Brain microvascular endothelial cell (primary cell): ENCODE data around the gene SLC26A1.
A peak's percentile ranks its signal among the peaks of the same experiment; 100 is the strongest.
"Not testable (repeated sequence)": the region's sequence is repeated elsewhere in the genome, so short reads cannot be mapped to it uniquely, and the experiment has no call there.

Experiments
- DNase-seq: peaks from one replicate; pipeline ENCODE4 v3.0.0-alpha.2; 2020
- H3K27ac ChIP-seq: fragments of 250-450 bp; sonication (Bioruptor Pico); 2 replicates; pipeline ENCODE4 v1.5.1; 2020; ENCODE audit warnings: mild to moderate bottlenecking, moderate library complexity
- H3K27me3 ChIP-seq: fragments of 250-450 bp; sonication (Bioruptor Pico); replicated peaks from 2 replicates; pipeline ENCODE4 v1.5.1; 2020; ENCODE audit warnings: mild to moderate bottlenecking
- H3K36me3 ChIP-seq: fragments of 250-450 bp; sonication (Bioruptor Pico); replicated peaks from 2 replicates; pipeline ENCODE4 v1.5.1; 2020; ENCODE audit warnings: mild to moderate bottlenecking
- H3K4me3 ChIP-seq: 2 replicates; pipeline ENCODE4 v1.5.1; 2011; ENCODE audit warnings: low read depth, mild to moderate bottlenecking, control low read depth, low read length, moderate library complexity
- in situ Hi-C: cut with HindIII; loops from 2 replicates; pipeline ENCODE4 v1.10.0; 2017; ENCODE audit warnings: low sequenced_read_pairs, low pct_ligation_motif_present
- TF ChIP-seq, protein P1 (sequence below): IDR thresholded peaks from 2 replicates; pipeline ENCODE4 v1.5.1; 2011; ENCODE audit warnings: low read depth, mild to moderate bottlenecking, moderate library complexity, low read length, control low read depth, inconsistent platforms; ENCODE audit errors: missing control alignments

SLC26A1 gene

DNA sequence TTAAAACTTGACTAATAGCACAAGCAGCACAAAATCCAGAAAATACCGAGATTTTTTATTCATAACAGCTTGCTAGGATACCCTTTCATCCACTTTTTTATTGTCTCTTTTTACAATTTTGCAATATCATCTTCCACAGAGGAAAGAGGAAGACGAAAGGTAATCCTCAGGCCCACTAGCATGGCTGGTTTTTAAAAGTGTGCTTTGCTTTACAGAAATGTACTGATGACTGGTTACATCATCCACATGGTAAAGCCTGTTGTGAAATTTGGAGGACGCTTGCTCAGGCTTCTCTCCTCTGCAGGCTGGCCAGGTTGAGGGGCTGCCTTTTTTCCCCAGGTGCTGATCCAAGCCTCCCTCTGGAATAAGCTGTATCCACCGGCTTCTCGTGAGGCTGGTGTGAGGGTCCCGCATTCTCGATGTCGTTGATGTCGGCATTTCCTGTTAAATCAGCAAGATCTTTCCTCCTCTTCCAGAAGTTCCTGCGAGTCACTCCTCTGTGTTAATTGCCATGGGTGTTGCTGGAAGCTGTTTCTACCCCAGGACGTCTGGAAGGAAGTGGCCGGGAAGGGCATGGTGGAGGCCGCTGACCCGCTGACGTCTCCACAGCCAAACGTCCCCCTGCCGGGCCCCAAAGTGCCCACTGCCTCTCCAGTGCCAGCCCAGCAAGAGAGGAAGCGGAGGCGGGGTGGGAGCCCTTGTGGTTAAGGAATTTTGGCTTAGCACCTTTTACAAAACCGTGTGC, 14.1 kb downstream of the SLC26A1 start:
- in situ Hi-C loops: no loop called here
- Histone ChIP-seq H3K36me3 (no peaks in the 10 kb centered on the region), H3K27ac (no peak overlapping the region), H3K27me3 (no peaks in the 10 kb centered on the region), H3K4me3 (no peak overlapping the region)
- TF ChIP-seq, protein P1, sequence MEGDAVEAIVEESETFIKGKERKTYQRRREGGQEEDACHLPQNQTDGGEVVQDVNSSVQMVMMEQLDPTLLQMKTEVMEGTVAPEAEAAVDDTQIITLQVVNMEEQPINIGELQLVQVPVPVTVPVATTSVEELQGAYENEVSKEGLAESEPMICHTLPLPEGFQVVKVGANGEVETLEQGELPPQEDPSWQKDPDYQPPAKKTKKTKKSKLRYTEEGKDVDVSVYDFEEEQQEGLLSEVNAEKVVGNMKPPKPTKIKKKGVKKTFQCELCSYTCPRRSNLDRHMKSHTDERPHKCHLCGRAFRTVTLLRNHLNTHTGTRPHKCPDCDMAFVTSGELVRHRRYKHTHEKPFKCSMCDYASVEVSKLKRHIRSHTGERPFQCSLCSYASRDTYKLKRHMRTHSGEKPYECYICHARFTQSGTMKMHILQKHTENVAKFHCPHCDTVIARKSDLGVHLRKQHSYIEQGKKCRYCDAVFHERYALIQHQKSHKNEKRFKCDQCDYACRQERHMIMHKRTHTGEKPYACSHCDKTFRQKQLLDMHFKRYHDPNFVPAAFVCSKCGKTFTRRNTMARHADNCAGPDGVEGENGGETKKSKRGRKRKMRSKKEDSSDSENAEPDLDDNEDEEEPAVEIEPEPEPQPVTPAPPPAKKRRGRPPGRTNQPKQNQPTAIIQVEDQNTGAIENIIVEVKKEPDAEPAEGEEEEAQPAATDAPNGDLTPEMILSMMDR: no peak
- DNase-seq: no peak

DNA sequence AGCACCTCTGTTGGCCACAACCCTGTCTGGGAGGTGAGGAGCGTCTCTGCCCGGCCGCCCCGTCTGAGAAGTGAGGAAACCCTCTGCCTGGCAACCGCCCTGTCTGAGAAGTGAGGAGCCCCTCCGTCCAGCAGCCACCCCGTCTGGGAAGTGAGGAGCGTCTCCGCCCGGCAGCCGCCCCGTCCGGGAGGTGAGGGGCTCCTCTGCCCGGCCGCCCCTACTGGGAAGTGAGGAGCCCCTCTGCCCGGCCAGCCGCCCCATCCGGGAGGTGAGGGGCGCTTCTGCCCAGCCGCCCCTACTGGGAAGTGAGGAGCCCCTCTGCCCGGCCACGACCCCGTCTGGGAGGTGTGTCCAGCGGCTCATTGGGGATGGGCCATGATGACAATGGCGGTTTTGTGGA, 17.2 kb downstream of the SLC26A1 start:
- H3K36me3 ChIP-seq, in situ Hi-C loops, H3K27ac ChIP-seq, DNase-seq, H3K4me3 ChIP-seq, H3K27me3 ChIP-seq: not testable (repeated sequence)

DNA sequence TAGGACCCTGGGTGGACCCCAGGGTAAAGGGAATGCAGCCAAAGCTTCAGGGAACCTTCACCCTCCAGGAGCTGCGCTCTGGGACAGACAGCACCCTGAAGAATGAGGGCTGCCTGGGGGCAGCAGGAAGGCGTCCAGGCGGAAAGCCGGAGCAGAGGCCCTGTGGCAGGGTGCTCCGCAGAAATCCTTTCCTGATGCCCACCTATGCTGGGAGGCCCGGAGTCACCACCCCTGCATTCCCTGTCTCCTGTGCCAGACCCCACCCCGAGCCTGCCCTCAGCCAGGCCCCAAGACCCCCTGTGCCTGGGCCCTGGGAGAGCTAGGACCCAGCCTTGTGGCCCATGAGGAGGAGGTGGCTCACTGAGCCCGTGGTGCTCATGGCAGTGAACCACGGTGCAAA, 18.5 kb downstream of the SLC26A1 start:
- TF ChIP-seq, protein P1: no peak
- H3K27ac ChIP-seq: no peak overlapping the region
- no peak overlapping the region for H3K4me3 ChIP-seq
- no peaks in the 10 kb centered on the region for H3K36me3 ChIP-seq
- in situ Hi-C loops: no loop called here
- DNase-seq: no peak
- H3K27me3 ChIP-seq: no peaks in the 10 kb centered on the region

DNA sequence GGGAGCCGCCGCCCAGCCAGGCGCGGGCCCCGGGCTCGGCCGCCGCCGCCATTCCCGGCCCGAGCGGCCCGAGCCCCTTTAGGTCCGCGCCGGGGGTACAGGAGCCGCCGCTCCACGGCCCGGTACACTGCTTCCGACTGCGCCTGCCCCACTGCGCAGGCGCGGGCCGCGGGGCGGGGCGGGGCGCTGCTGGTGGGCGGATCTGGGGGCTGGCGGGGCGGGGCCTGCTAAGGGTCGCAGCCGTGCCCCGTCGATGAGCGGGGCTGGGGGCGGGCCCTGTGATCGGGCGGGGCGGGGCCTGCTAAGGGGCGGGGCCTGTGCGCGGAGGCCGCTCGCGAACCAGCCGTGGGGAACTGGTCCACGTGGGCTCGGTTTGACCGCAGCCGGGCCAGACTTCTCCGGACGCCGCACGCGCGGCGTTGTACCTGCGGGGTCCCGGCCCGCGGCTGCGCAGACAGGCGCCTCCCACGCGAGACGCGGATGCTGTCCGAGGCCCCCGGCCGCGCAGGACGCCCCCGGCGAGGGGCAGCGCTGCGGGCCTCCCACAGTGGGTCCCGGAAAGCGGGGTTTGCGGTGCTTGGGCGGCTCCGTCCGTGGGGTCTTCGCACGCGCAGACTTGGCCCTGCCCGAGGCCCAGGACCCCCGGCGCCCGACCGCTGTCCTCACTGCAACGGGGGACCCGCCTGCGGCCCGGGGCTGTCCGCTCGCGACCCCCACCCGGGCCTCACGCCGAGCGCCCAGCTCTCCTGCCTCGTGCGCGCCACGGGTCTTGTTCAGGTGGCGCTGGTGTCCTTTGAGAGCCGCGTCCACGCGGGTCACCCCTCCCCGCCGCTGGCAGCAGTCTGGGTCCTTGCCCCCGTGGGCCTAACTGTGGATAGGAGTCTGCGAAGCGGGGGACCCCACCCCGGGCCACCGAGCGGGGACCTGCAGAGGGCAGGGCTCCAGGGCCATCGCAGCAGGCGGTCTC, 19.5 kb downstream of the SLC26A1 start, which contains the start of gene DGKQ:
TSS of gene DGKQ (minus strand) at position 139 of the 967 bp plus-strand sequence. CDS start at position 52, 87 bp downstream.
- TF ChIP-seq, protein P1: no peak
- peak within 1 kb of the TSS; percentile 64 for H3K4me3 ChIP-seq
- no peaks in the 10 kb centered on the region for H3K36me3 ChIP-seq
- H3K27me3 ChIP-seq: no peaks in the 10 kb centered on the region
- in situ Hi-C loops: no loop called here
- no peak within 1 kb of the TSS for H3K27ac ChIP-seq
- DNase-seq: peak; percentile 52

DNA sequence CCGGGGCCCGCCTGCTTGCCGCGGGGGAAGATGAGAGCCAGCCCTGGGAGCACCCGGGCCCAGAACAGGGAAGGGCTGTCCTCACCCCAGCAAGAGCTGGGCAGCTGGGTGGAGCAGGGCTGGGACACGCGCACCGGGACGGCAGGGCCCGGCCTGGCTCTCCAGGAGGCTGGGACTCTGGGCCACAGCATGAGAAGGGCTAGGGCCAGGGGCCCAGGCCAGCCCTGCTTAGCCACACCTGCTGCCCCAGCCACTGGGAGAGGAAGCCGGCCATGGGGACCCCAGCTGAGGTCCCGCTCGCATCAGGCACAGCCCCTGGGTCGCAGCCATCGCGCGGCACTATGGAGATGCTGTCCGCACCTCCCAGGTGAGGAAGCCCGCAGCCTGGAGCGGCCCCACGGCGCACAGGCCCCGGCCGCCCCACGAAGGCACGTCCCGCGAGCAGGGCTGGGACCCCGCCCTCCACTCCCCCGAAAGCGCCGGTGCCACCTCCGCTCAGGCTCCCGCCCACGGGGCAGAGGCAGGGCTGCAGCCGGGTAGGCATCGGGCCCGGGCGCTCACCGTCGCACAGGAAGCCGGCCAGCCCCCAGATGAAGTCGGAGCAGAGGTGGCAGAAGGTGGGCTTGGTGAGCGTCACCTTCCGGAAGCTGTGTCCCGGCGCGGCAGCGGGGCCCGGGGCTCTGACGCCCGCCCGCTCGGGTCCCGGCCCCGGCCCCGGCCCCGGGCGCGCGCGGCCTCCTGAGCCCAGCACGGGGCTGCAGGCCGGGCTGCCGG, 20.4 kb downstream of the SLC26A1 start:
- H3K27ac ChIP-seq: no peak overlapping the region
- no peaks in the 10 kb centered on the region for H3K36me3 ChIP-seq
- no peak for DNase-seq
- in situ Hi-C loops: no loop called here
- H3K27me3 ChIP-seq: no peaks in the 10 kb centered on the region
- peak overlapping the region; percentile 64 for H3K4me3 ChIP-seq
- TF ChIP-seq, protein P1: no peak
